ENCODE data around the gene MRPS17. TPM values are rescaled to one million over a fixed set of nuclear protein-coding genes. Genes with fewer than 3 reads are reported as not detected.

The MRPS17 gene
- total and polyA plus RNA-seq, 2 donors (not counting 3 experiments of a cell fraction or from before 2014, with no cell fraction given), result 11.8 to 19.5 TPM

DNA sequence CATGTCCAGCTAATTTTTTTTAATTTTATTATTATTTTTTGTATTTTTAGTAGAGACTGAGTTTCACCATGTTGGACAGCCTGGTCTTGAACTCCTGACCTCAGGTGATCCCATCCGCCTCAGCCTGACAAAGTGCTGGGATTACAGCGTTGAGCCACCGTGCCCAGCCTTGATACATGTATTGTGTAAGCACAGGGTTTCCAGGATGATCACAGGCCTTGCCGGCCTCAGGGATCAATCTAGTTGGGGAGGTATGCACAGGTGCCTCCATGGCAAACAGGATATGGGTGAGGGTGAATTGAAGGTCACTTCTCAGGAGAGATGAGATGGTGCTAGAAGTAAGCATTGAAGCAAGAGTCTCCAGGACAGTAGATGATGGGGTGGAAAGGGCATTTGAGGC, 5.5 kb downstream of the MRPS17 start:
- Histone ChIP-seq H3K9me1 (replicated peaks; ENCODE audit: control insufficient read depth, extremely low read depth, insufficient read depth, low read length) (no peaks in the 10 kb centered on the region), H3K4me3 (replicated peaks in 1 of 3; ENCODE audit: insufficient read depth in 1 of 3, low read depth in 1 of 3, low read length in 3 of 3) (no peak overlapping the region), H3K9me3 (replicated peaks; ENCODE audit: control insufficient read depth, insufficient read depth, low read length) (no peaks in the 10 kb centered on the region), H4K20me1 (replicated peaks; ENCODE audit: control insufficient read depth, extremely low read depth, insufficient read depth, low read length) (no peaks in the 10 kb centered on the region), H3K27me3 (ENCODE audit: control insufficient read depth in 2 of 2, insufficient read depth in 2 of 2, low read length in 2 of 2) (no peaks in the 10 kb centered on the region), H3K9ac (replicated peaks; ENCODE audit: extremely low read depth, insufficient read depth, low read length) (no peak overlapping the region), H3K36me3 (ENCODE audit: control insufficient read depth in 2 of 2, extremely low read depth in 1 of 2, insufficient read depth in 2 of 2, low read length in 2 of 2) (peaks cover 0 to 5% of the 10 kb centered on the region in 2 experiments), H3K4me2 (ENCODE audit: insufficient read depth, low read length) (no peak overlapping the region), H2AFZ (ENCODE audit: low read depth, low read length) (no peak overlapping the region), H3K27ac (ENCODE audit: insufficient read depth, low read depth, low read length) (no peak overlapping the region), H3K4me1 (ENCODE audit: control insufficient read depth, extremely low read depth, insufficient read depth, low read length) (no peaks in the 10 kb centered on the region), H3K79me2 (ENCODE audit: control insufficient read depth, insufficient read depth, low read length) (peaks cover 9% of the 10 kb centered on the region)
- BruUV-seq (replicated peaks), result no TSS peak
- FAIRE-seq (no peak), DNase-seq (ENCODE audit: low read depth, low spot score) (no peak)
- dilution Hi-C loops (cut with MboI; ENCODE audit: extremely low pct_ligation_motif_present, low sequenced_read_pairs) (no loop called here), intact Hi-C loops (cut with micrococcal nuclease) (no loop called here)
- POLR2A ChIA-PET, result no interaction called here
- TF ChIP-seq JUN (IDR thresholded peaks at IDR 0.05; ENCODE audit: borderline replicate concordance, insufficient read depth, insufficient read length, low read depth) (no peak), EZH2 (IDR thresholded peaks at IDR 0.05; ENCODE audit: borderline replicate concordance, low read depth, low read length, severe bottlenecking) (no peak), MYC (IDR thresholded peaks at IDR 0.05; ENCODE audit: low read depth, low read length) (no peak), POLR2A (IDR thresholded peaks at IDR 0.05; ENCODE audit: low read depth, low read length) (no peak), POLR2AphosphoS5 (IDR thresholded peaks at IDR 0.05; ENCODE audit: insufficient read depth, low read depth, low read length) (no peak), FOS (IDR thresholded peaks at IDR 0.05; ENCODE audit: borderline replicate concordance, insufficient read depth, low read length) (no peak), GATA2 (IDR thresholded peaks at IDR 0.05; ENCODE audit: insufficient read depth, insufficient read length, low read depth, low read length) (no peak)
- TF ChIP-seq, protein P1, sequence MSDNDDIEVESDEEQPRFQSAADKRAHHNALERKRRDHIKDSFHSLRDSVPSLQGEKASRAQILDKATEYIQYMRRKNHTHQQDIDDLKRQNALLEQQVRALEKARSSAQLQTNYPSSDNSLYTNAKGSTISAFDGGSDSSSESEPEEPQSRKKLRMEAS (IDR thresholded peaks at IDR 0.05; ENCODE audit: insufficient read depth, insufficient read length), result no peak
- TF ChIP-seq, protein P2, sequence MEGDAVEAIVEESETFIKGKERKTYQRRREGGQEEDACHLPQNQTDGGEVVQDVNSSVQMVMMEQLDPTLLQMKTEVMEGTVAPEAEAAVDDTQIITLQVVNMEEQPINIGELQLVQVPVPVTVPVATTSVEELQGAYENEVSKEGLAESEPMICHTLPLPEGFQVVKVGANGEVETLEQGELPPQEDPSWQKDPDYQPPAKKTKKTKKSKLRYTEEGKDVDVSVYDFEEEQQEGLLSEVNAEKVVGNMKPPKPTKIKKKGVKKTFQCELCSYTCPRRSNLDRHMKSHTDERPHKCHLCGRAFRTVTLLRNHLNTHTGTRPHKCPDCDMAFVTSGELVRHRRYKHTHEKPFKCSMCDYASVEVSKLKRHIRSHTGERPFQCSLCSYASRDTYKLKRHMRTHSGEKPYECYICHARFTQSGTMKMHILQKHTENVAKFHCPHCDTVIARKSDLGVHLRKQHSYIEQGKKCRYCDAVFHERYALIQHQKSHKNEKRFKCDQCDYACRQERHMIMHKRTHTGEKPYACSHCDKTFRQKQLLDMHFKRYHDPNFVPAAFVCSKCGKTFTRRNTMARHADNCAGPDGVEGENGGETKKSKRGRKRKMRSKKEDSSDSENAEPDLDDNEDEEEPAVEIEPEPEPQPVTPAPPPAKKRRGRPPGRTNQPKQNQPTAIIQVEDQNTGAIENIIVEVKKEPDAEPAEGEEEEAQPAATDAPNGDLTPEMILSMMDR (IDR thresholded peaks at IDR 0.05; ENCODE audit: extremely low read depth in 1 of 2, insufficient read depth in 1 of 2, low read depth in 1 of 2, low read length in 2 of 2), result no peak
- CTCF ChIA-PET, result no interaction called here
